ENCODE measurements around the gene MOGAT1. TPM values are rescaled to one million over a fixed set of nuclear protein-coding genes. Genes with fewer than 3 reads are reported as not detected.

Gene MOGAT1
- polyA plus RNA-seq, 1 donor, result not detected

GRCh38 chr2:222728621-222729020, 57.2 kb downstream of the MOGAT1 start:
- Histone ChIP-seq H3K9me3 (ENCODE audit: control insufficient read depth, low read depth, low read length) (no peaks in the 10 kb centered on the region), H3K36me3 (ENCODE audit: control insufficient read depth, insufficient read depth, low read length) (no peaks in the 10 kb centered on the region), H3K4me3 (ENCODE audit: low read length) (no peak overlapping the region), H3K27ac (ENCODE audit: low read length) (no peak overlapping the region), H3K4me1 (ENCODE audit: control insufficient read depth, insufficient read depth, low read length) (peaks cover 3% of the 10 kb centered on the region), H3K27me3 (ENCODE audit: control insufficient read depth, insufficient read depth, low read length) (no peaks in the 10 kb centered on the region)
- DNase-seq, result no peak
- WGBS (ENCODE audit: insufficient coverage, low lambda C conversion rate), result 100% methylated on average over 1 of the region's 3 CpGs

DNA sequence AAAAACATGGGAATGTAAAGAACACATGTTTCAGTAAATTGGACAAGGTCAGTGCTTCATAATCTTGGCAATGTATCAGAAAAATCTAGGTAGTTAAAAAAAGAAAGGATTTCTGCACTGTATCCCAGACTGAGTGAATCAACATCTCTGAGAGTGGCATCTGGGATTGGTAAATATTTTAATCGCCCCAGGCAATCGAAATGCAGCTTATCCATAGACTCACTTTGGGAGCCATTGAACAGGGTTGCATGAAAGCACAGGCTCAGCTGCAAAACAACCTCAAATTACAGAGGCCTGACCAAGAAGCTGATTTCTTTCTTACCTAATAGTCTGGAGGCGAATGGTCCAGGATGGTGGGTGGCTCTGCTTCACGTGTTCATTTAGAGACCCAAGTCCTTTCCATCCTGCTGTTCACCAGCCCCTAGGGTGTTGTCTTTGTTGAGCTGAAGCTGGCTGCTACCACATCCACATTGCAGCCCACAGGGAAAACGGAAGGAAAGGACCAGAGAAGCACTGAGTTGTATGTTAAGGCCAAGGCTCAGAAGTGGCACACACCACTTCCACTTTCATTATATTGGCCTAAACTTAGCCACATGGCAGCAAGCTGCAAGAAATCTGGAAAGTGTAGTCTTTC, 59.0 kb downstream of the MOGAT1 start:
- WGBS (ENCODE audit: insufficient coverage, low lambda C conversion rate), result no CpG with 5 or more reads among the region's 5 CpGs
- H3K36me3 ChIP-seq (ENCODE audit: control insufficient read depth, insufficient read depth, low read length), result no peaks in the 10 kb centered on the region
- H3K27me3 ChIP-seq (ENCODE audit: control insufficient read depth, insufficient read depth, low read length), result no peaks in the 10 kb centered on the region
- no peak overlapping the region for H3K4me3 ChIP-seq (ENCODE audit: low read length)
- H3K9me3 ChIP-seq (ENCODE audit: control insufficient read depth, low read depth, low read length), result no peaks in the 10 kb centered on the region
- no peak overlapping the region for H3K27ac ChIP-seq (ENCODE audit: low read length)
- H3K4me1 ChIP-seq (ENCODE audit: control insufficient read depth, insufficient read depth, low read length), result peaks cover 3% of the 10 kb centered on the region
- DNase-seq, result no peak

DNA sequence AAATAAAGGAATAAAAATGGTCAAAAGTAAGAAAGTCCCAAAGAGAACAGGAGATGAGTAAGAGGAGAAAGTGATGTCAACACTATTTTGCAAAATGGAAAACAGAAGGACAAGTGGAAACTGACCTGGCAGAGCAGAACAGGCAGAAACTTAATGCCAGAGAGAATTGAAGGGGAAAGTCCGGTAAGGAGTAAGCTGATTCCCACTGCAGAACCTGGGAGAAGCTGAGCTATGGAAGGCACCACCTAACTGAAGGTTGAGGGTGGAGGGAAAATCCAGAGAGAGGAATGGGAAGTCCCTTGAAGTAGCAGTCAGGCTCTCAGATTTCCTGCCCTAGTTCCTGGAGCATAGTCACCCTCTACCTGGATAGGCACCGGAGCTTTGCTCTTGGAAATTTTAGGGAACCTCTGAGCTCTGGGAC, 59.8 kb downstream of the MOGAT1 start:
- 71% methylated on average over 1 of the region's 2 CpGs for WGBS (ENCODE audit: insufficient coverage, low lambda C conversion rate)
- H3K27ac ChIP-seq (ENCODE audit: low read length), result no peak overlapping the region

DNA sequence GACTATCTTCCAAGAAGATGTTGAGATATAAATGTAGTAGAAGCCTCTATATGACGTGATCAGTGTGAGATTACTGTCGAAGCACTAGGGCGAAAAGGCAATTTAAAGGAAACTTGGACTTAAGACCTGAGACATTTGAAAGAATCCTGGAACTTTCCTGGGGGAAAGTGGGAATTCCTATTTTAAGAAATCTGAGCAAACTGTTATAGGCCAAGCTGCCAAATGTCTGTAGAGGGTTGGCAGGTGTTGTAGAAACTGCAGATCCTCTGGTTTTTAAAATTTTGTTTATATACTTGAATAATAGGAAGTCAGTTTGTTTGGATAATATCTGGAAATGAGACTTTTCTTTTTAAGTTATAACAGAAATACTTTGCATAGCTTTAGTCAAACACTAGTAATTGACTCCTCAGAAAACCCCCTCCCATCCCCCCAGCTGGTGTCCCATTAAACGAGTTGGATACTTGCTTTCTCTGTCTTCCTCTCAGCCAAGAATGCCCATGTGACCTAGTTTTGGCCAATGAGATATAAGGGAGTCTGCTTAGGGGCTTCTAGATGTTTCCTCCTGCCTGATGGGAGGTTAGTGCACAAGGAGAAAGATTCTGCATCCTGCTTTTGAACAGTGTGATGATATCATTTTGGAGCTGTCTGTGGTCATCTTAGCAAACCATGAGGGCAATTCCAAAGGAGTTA, 61.2 kb downstream of the MOGAT1 start:
- H3K4me1 ChIP-seq (ENCODE audit: control insufficient read depth, insufficient read depth, low read length), result peaks cover 3% of the 10 kb centered on the region
- WGBS (ENCODE audit: insufficient coverage, low lambda C conversion rate), result 60% methylated on average over 2 of the region's 4 CpGs
- H3K36me3 ChIP-seq (ENCODE audit: control insufficient read depth, insufficient read depth, low read length), result no peaks in the 10 kb centered on the region
- DNase-seq, result no peak
- H3K27ac ChIP-seq (ENCODE audit: low read length), result no peak overlapping the region
- H3K9me3 ChIP-seq (ENCODE audit: control insufficient read depth, low read depth, low read length), result no peaks in the 10 kb centered on the region
- H3K27me3 ChIP-seq (ENCODE audit: control insufficient read depth, insufficient read depth, low read length), result peaks cover 4% of the 10 kb centered on the region
- H3K4me3 ChIP-seq (ENCODE audit: low read length), result no peak overlapping the region

More for the DNA sequence above, 59.8 kb downstream of the MOGAT1 start:
- Histone ChIP-seq H3K9me3 (ENCODE audit: control insufficient read depth, low read depth, low read length) (no peaks in the 10 kb centered on the region), H3K4me1 (ENCODE audit: control insufficient read depth, insufficient read depth, low read length) (peaks cover 3% of the 10 kb centered on the region), H3K27me3 (ENCODE audit: control insufficient read depth, insufficient read depth, low read length) (no peaks in the 10 kb centered on the region), H3K36me3 (ENCODE audit: control insufficient read depth, insufficient read depth, low read length) (no peaks in the 10 kb centered on the region), H3K4me3 (ENCODE audit: low read length) (no peak overlapping the region)
- no peak for DNase-seq

DNA sequence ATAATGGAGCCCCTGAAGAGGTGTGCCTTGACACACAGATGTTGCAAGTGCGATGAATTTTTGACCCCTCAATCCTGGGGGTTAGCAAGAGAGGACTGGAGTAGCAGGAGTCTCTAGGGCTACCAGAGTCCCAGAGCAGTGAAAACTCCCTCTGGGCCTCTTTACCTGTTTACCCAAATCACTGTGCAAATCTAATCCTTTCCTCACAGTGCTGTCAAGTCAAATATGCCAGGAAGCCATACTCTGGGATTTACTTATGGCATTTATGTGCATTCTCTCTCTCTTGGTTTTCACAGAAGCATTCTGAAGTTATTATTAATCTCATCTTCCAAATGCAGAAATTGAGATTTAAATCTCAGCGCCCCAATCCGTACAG, 62.0 kb downstream of the MOGAT1 start:
- Histone ChIP-seq H3K9me3 (ENCODE audit: control insufficient read depth, low read depth, low read length) (no peaks in the 10 kb centered on the region), H3K4me3 (ENCODE audit: low read length) (no peak overlapping the region), H3K36me3 (ENCODE audit: control insufficient read depth, insufficient read depth, low read length) (no peaks in the 10 kb centered on the region), H3K4me1 (ENCODE audit: control insufficient read depth, insufficient read depth, low read length) (peaks cover 3% of the 10 kb centered on the region), H3K27ac (ENCODE audit: low read length) (no peak overlapping the region), H3K27me3 (ENCODE audit: control insufficient read depth, insufficient read depth, low read length) (peaks cover 4% of the 10 kb centered on the region)
- WGBS (ENCODE audit: insufficient coverage, low lambda C conversion rate), result 80% methylated on average over 1 of the region's 3 CpGs
- DNase-seq, result no peak

- H3K27ac ChIP-seq (ENCODE audit: low read length), result no peak overlapping the region
- no peak for DNase-seq
- H3K9me3 ChIP-seq (ENCODE audit: control insufficient read depth, low read depth, low read length), result no peaks in the 10 kb centered on the region
- no peaks in the 10 kb centered on the region for H3K36me3 ChIP-seq (ENCODE audit: control insufficient read depth, insufficient read depth, low read length)
- H3K27me3 ChIP-seq (ENCODE audit: control insufficient read depth, insufficient read depth, low read length), result peaks cover 4% of the 10 kb centered on the region
- WGBS (ENCODE audit: insufficient coverage, low lambda C conversion rate), result no CpG with 5 or more reads among the region's 10 CpGs
- peaks cover 3% of the 10 kb centered on the region for H3K4me1 ChIP-seq (ENCODE audit: control insufficient read depth, insufficient read depth, low read length)
- H3K4me3 ChIP-seq (ENCODE audit: low read length), result no peak overlapping the region
Observed at GRCh38 chr2:222733846-222734702, 62.6 kb downstream of the MOGAT1 start.

- no peak overlapping the region for H3K27ac ChIP-seq (ENCODE audit: low read length)
- peaks cover 4% of the 10 kb centered on the region for H3K27me3 ChIP-seq (ENCODE audit: control insufficient read depth, insufficient read depth, low read length)
- no peaks in the 10 kb centered on the region for H3K9me3 ChIP-seq (ENCODE audit: control insufficient read depth, low read depth, low read length)
- DNase-seq, result no peak
- no CpG with 5 or more reads among the region's 1 CpG for WGBS (ENCODE audit: insufficient coverage, low lambda C conversion rate)
- no peak overlapping the region for H3K4me3 ChIP-seq (ENCODE audit: low read length)
- H3K4me1 ChIP-seq (ENCODE audit: control insufficient read depth, insufficient read depth, low read length), result peaks cover 3% of the 10 kb centered on the region
- H3K36me3 ChIP-seq (ENCODE audit: control insufficient read depth, insufficient read depth, low read length), result no peaks in the 10 kb centered on the region
Observed at GRCh38 chr2:222734703-222735014, 63.2 kb downstream of the MOGAT1 start.

DNA sequence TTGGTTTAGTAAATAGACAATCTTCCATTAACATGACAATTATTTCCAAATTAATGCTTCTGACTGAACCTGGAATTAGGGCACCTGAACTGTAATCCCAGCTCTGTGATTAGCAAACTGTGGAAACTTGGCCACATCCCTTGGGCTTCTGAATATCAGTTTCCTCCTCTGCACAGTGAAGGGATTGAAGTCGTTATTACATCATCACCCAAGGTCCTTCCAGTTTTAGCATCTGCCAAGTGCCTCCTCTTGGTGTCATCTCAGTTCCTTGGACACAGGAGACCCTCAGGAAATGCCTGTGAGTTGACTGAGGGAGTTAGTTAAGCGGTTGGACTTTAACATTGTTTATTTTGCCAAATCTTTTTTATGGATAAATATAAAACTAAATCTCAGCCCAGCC, 64.8 kb downstream of the MOGAT1 start:
- Histone ChIP-seq H3K9me3 (ENCODE audit: control insufficient read depth, low read depth, low read length) (no peaks in the 10 kb centered on the region), H3K27me3 (ENCODE audit: control insufficient read depth, insufficient read depth, low read length) (peaks cover 4% of the 10 kb centered on the region), H3K4me1 (ENCODE audit: control insufficient read depth, insufficient read depth, low read length) (no peaks in the 10 kb centered on the region), H3K36me3 (ENCODE audit: control insufficient read depth, insufficient read depth, low read length) (no peaks in the 10 kb centered on the region), H3K27ac (ENCODE audit: low read length) (no peak overlapping the region), H3K4me3 (ENCODE audit: low read length) (no peak overlapping the region)
- WGBS (ENCODE audit: insufficient coverage, low lambda C conversion rate), result 83% methylated on average over 1 of the region's 2 CpGs
- no peak for DNase-seq

DNA sequence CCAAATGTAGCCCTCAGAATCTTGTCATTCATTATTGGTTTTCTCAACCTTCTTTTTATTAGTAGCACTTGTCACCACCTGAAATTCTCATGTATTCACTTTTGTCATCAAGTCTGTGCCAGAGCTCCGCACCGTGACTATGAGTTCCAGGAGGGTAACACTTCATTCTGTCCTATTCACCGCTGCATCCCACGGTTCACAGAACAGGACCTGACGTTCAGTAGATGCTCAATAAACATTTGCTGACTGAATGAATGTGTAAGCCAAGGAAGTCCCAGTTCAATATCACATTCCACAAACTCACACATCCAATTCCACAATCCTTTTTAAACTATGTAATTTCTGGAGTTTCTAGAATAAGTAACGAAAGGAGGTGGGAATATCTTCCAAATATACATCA, 65.5 kb downstream of the MOGAT1 start:
- no peak overlapping the region for H3K4me3 ChIP-seq (ENCODE audit: low read length)
- no peaks in the 10 kb centered on the region for H3K4me1 ChIP-seq (ENCODE audit: control insufficient read depth, insufficient read depth, low read length)
- no CpG with 5 or more reads among the region's 6 CpGs for WGBS (ENCODE audit: insufficient coverage, low lambda C conversion rate)
- no peaks in the 10 kb centered on the region for H3K9me3 ChIP-seq (ENCODE audit: control insufficient read depth, low read depth, low read length)
- no peak overlapping the region for H3K27ac ChIP-seq (ENCODE audit: low read length)
- no peak for DNase-seq
- peaks cover 4% of the 10 kb centered on the region for H3K27me3 ChIP-seq (ENCODE audit: control insufficient read depth, insufficient read depth, low read length)
- no peaks in the 10 kb centered on the region for H3K36me3 ChIP-seq (ENCODE audit: control insufficient read depth, insufficient read depth, low read length)

DNA sequence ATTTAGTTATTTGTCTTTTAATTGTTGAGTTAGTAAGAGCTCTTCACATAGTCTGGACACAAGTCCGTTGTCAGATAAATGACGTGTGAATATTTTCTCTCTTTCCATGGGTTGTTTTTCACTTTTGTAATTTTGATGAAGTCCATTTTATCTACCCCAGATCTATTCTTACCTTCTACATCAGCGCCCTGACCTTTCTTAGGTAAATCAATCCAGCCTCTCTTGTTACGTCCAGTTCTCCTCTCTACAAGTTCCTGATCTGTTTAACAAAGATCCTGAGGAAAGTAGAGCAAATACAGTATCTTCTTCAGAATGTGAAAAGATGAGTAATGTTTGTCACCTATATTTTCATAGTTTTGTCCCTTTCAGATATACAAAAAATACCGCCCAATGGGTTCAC, 66.9 kb downstream of the MOGAT1 start:
- Histone ChIP-seq H3K27me3 (ENCODE audit: control insufficient read depth, insufficient read depth, low read length) (peaks cover 4% of the 10 kb centered on the region), H3K4me3 (ENCODE audit: low read length) (no peak overlapping the region), H3K36me3 (ENCODE audit: control insufficient read depth, insufficient read depth, low read length) (no peaks in the 10 kb centered on the region), H3K27ac (ENCODE audit: low read length) (no peak overlapping the region), H3K9me3 (ENCODE audit: control insufficient read depth, low read depth, low read length) (no peaks in the 10 kb centered on the region), H3K4me1 (ENCODE audit: control insufficient read depth, insufficient read depth, low read length) (no peaks in the 10 kb centered on the region)
- 100% methylated on average over 1 of the region's 5 CpGs for WGBS (ENCODE audit: insufficient coverage, low lambda C conversion rate)
- no peak for DNase-seq

Measured in large intestine (tissue), 3 donors.